ENCODE measurements around the gene ERN1. TPM values are rescaled to one million over a fixed set of nuclear protein-coding genes. Genes with fewer than 3 reads are reported as not detected.

The ERN1 gene
- total RNA-seq, 2 experiments from 2014 or later: 13.0 to 17.9 TPM

GRCh38 chr17:64091571-64091970 lies 38.4 kb downstream of the ERN1 start:
- Mint-ChIP-seq H3K27ac (peak overlapping the region; percentile 78), H3K27me3 (ENCODE audit: low read depth) (no peaks in the 10 kb centered on the region), H3K36me3 (ENCODE audit: low read depth) (peaks cover 23% of the 10 kb centered on the region), H3K4me1 (ENCODE audit: low read depth) (peaks cover 56% of the 10 kb centered on the region), H3K9me3 (ENCODE audit: insufficient read depth) (no peaks in the 10 kb centered on the region), H3K4me3 (no peak overlapping the region)
- DNase-seq (no peak), ATAC-seq (peak; percentile 21)
- POLR2A ChIA-PET: no interaction called here
- CTCF ChIA-PET: interaction anchor here (1.5 to 1.6 kb wide), 2 partner anchors 28 to 66 kb away, joined by 3 to 4 read pairs; no protein-coding TSS in a partner anchor

GRCh38 chr17:64091116-64091515 lies 38.8 kb downstream of the ERN1 start:
- ChIA-PET POLR2A (interaction anchor here (0.6 kb wide), 1 partner anchor 328 kb away, joined by 3 read pairs; no protein-coding TSS in a partner anchor), CTCF (interaction anchor here (1.5 kb wide), 1 partner anchor 27 kb away, joined by 3 read pairs; no protein-coding TSS in a partner anchor)
- DNase-seq (no peak), ATAC-seq (peak; percentile 50)
- H3K27me3 Mint-ChIP-seq (ENCODE audit: low read depth): no peaks in the 10 kb centered on the region
- peak overlapping the region; percentile 78 for H3K27ac Mint-ChIP-seq
- H3K9me3 Mint-ChIP-seq (ENCODE audit: insufficient read depth): no peaks in the 10 kb centered on the region
- no peak overlapping the region for H3K4me3 Mint-ChIP-seq
- peaks cover 55% of the 10 kb centered on the region for H3K4me1 Mint-ChIP-seq (ENCODE audit: low read depth)
- H3K36me3 Mint-ChIP-seq (ENCODE audit: low read depth): peaks cover 21% of the 10 kb centered on the region

GRCh38 chr17:64090144-64090543 lies 39.8 kb downstream of the ERN1 start:
- H3K36me3 Mint-ChIP-seq (ENCODE audit: low read depth): peaks cover 14% of the 10 kb centered on the region
- H3K9me3 Mint-ChIP-seq (ENCODE audit: insufficient read depth): no peaks in the 10 kb centered on the region
- no peaks in the 10 kb centered on the region for H3K27me3 Mint-ChIP-seq (ENCODE audit: low read depth)
- no peak overlapping the region for H3K27ac Mint-ChIP-seq
- ChIA-PET POLR2A (interaction anchor here (0.8 kb wide), 1 partner anchor 55 kb away, joined by 3 read pairs; no protein-coding TSS in a partner anchor), CTCF (interaction anchor here (1.2 kb wide), 2 partner anchors 43 to 61 kb away, joined by 4 to 5 read pairs; no protein-coding TSS in a partner anchor)
- H3K4me3 Mint-ChIP-seq: no peak overlapping the region
- peaks cover 48% of the 10 kb centered on the region for H3K4me1 Mint-ChIP-seq (ENCODE audit: low read depth)
- DNase-seq: no peak
- ATAC-seq: no peak

GRCh38 chr17:64087252-64088005 lies 42.5 kb downstream of the ERN1 start:
- Mint-ChIP-seq H3K9me3 (ENCODE audit: insufficient read depth) (no peaks in the 10 kb centered on the region), H3K27me3 (ENCODE audit: low read depth) (no peaks in the 10 kb centered on the region), H3K4me1 (ENCODE audit: low read depth) (peaks cover 38% of the 10 kb centered on the region), H3K36me3 (ENCODE audit: low read depth) (peaks cover 5% of the 10 kb centered on the region), H3K27ac (no peak overlapping the region), H3K4me3 (no peak overlapping the region)
- DNase-seq (no peak), ATAC-seq (no peak)
- POLR2A ChIA-PET: interaction anchor here (0.7 kb wide), 1 partner anchor 42 kb away, joined by 4 read pairs; the partner anchor contains the start of gene ERN1
- CTCF ChIA-PET: interaction anchor here (1.1 to 4.3 kb wide), 7 partner anchors 16 to 62 kb away, joined by 3 to 20 read pairs (median 5); no protein-coding TSS in a partner anchor

- Mint-ChIP-seq H3K4me3 (no peak overlapping the region), H3K36me3 (ENCODE audit: low read depth) (peaks cover 12% of the 10 kb centered on the region), H3K4me1 (ENCODE audit: low read depth) (peaks cover 29% of the 10 kb centered on the region), H3K9me3 (ENCODE audit: insufficient read depth) (no peaks in the 10 kb centered on the region), H3K27ac (no peak overlapping the region), H3K27me3 (ENCODE audit: low read depth) (no peaks in the 10 kb centered on the region)
- CTCF ChIA-PET: interaction anchor here (0.6 to 4.3 kb wide), 3 partner anchors 30 to 57 kb away, joined by 3 to 20 read pairs (median 3); no protein-coding TSS in a partner anchor
- no peak for DNase-seq
- POLR2A ChIA-PET: interaction anchor here (0.7 to 0.8 kb wide), 2 partner anchors 57 to 61 kb away, joined by 3 read pairs; no protein-coding TSS in a partner anchor
- no peak for ATAC-seq
These were observed 44.3 kb downstream of the ERN1 start for GRCh38 chr17:64085650-64086005.

- no peak overlapping the region for H3K27ac Mint-ChIP-seq
- H3K4me3 Mint-ChIP-seq: no peak overlapping the region
- H3K27me3 Mint-ChIP-seq (ENCODE audit: low read depth): no peaks in the 10 kb centered on the region
- DNase-seq (no peak), ATAC-seq (no peak)
- CTCF ChIA-PET: interaction anchor here (0.6 to 6.9 kb wide), 6 partner anchors 21 to 59 kb away, joined by 3 to 58 read pairs (median 8); partner anchors contain the start of gene ERN1
- H3K36me3 Mint-ChIP-seq (ENCODE audit: low read depth): peaks cover 17% of the 10 kb centered on the region
- H3K9me3 Mint-ChIP-seq (ENCODE audit: insufficient read depth): no peaks in the 10 kb centered on the region
- H3K4me1 Mint-ChIP-seq (ENCODE audit: low read depth): peaks cover 29% of the 10 kb centered on the region
- POLR2A ChIA-PET: interaction anchor here (0.7 to 1.0 kb wide), 4 partner anchors 21 to 61 kb away, joined by 3 read pairs; no protein-coding TSS in a partner anchor
These were observed 44.8 kb downstream of the ERN1 start for GRCh38 chr17:64084940-64085649.

- ATAC-seq: no peak
- CTCF ChIA-PET: interaction anchor here (1.2 to 6.9 kb wide), 6 partner anchors 10 to 58 kb away, joined by 3 to 58 read pairs (median 8); partner anchors contain the start of gene ERN1
- POLR2A ChIA-PET: interaction anchor here (0.7 to 1.0 kb wide), 2 partner anchors 22 to 30 kb away, joined by 3 read pairs; no protein-coding TSS in a partner anchor
These were observed 45.6 kb downstream of the ERN1 start for GRCh38 chr17:64084086-64084939.

GRCh38 chr17:64083563-64084085 lies 46.3 kb downstream of the ERN1 start:
- no peaks in the 10 kb centered on the region for H3K27me3 Mint-ChIP-seq (ENCODE audit: low read depth)
- H3K4me3 Mint-ChIP-seq: no peak overlapping the region
- no peaks in the 10 kb centered on the region for H3K9me3 Mint-ChIP-seq (ENCODE audit: insufficient read depth)
- CTCF ChIA-PET: interaction anchor here (1.1 to 6.9 kb wide), 6 partner anchors 9 to 235 kb away, joined by 3 to 58 read pairs (median 6); partner anchors contain the start of gene ERN1
- ATAC-seq (no peak), DNase-seq (no peak)
- peaks cover 24% of the 10 kb centered on the region for H3K36me3 Mint-ChIP-seq (ENCODE audit: low read depth)
- no peak overlapping the region for H3K27ac Mint-ChIP-seq
- POLR2A ChIA-PET: interaction anchor here (1.0 kb wide), 1 partner anchor 23 kb away, joined by 3 read pairs; no protein-coding TSS in a partner anchor
- H3K4me1 Mint-ChIP-seq (ENCODE audit: low read depth): peaks cover 27% of the 10 kb centered on the region

More at GRCh38 chr17:64084086-64084939, 45.6 kb downstream of the ERN1 start:
- H3K27ac Mint-ChIP-seq: no peak overlapping the region
- no peaks in the 10 kb centered on the region for H3K9me3 Mint-ChIP-seq (ENCODE audit: insufficient read depth)
- peaks cover 27% of the 10 kb centered on the region for H3K4me1 Mint-ChIP-seq (ENCODE audit: low read depth)
- H3K4me3 Mint-ChIP-seq: no peak overlapping the region
- DNase-seq: no peak
- peaks cover 17% of the 10 kb centered on the region for H3K36me3 Mint-ChIP-seq (ENCODE audit: low read depth)
- no peaks in the 10 kb centered on the region for H3K27me3 Mint-ChIP-seq (ENCODE audit: low read depth)

GRCh38 chr17:64083093-64083492 lies 46.9 kb downstream of the ERN1 start:
- DNase-seq: no peak
- H3K36me3 Mint-ChIP-seq (ENCODE audit: low read depth): peaks cover 27% of the 10 kb centered on the region
- peaks cover 24% of the 10 kb centered on the region for H3K4me1 Mint-ChIP-seq (ENCODE audit: low read depth)
- no peak for ATAC-seq
- H3K4me3 Mint-ChIP-seq: peak overlapping the region; percentile 51
- no peaks in the 10 kb centered on the region for H3K27me3 Mint-ChIP-seq (ENCODE audit: low read depth)
- H3K27ac Mint-ChIP-seq: peak overlapping the region; percentile 87
- no peaks in the 10 kb centered on the region for H3K9me3 Mint-ChIP-seq (ENCODE audit: insufficient read depth)
- CTCF ChIA-PET: interaction anchor here (1.0 to 6.9 kb wide), 9 partner anchors 8 to 234 kb away, joined by 3 to 58 read pairs (median 3); partner anchors contain the start of gene ERN1
- POLR2A ChIA-PET: interaction anchor here (1.7 kb wide), 1 partner anchor 63 kb away, joined by 8 read pairs; the partner anchor contains the start of gene ICAM2

Measured in activated CD8-positive, alpha-beta T cell treated with anti-CD3 and anti-CD28 coated beads, Interleukin-2, amount 10 ng/mL, durations not matched to agents 7 days and 5 days (primary cell).